HepG2 (cell line): Measurements from ENCODE around the gene SALL2. TPM values are rescaled to one million over a fixed set of nuclear protein-coding genes. Genes with fewer than 3 reads are reported as not detected.

ENCODE experiments used
- AHDC1 ChIP-seq: sonication (generic); formaldehyde crosslinking; IDR thresholded peaks from 2 replicates; pipeline ENCODE4 v1.5.1; 2020; ENCODE audit warnings: mild to moderate bottlenecking, missing genetic modification reagents, borderline replicate concordance
- ATF6 ChIP-seq: sonication (generic); formaldehyde crosslinking; conservative IDR thresholded peaks from 2 replicates; pipeline ENCODE4 v1.4.0; 2020; ENCODE audit warnings: missing genetic modification reagents
- DDIT3 ChIP-seq: sonication (generic); formaldehyde crosslinking; IDR thresholded peaks from 2 replicates; pipeline ENCODE4 v1.4.0; 2020; ENCODE audit warnings: mild to moderate bottlenecking, missing genetic modification reagents
- FOXP1 ChIP-seq, 2 experiments: fragments of 450-650 bp in 1 of 2; IDR thresholded peaks; 2 replicates each; pipeline ENCODE4 v1.6.1; 2017 to 2018; ENCODE audit warnings: antibody characterized with exemption in 1 of 2
- HDAC6 ChIP-seq: fragments of 200-600 bp; sonication (generic); IDR thresholded peaks from 2 replicates; pipeline ENCODE4 v1.7.0; 2017; ENCODE audit warnings: mild to moderate bottlenecking, antibody characterized with exemption, low read length, low read depth
- HNRNPUL1 ChIP-seq: fragments of 200-400 bp; formaldehyde crosslinking; IDR thresholded peaks from 2 replicates; pipeline ENCODE4 v1.6.1; 2017; ENCODE audit warnings: low read depth, mild to moderate bottlenecking, low read length, moderate library complexity
- IRF1 ChIP-seq: sonication (generic); formaldehyde crosslinking; IDR thresholded peaks from 2 replicates; pipeline ENCODE4 v1.4.0; 2020; ENCODE audit warnings: low read depth, mild to moderate bottlenecking, missing genetic modification reagents
- KDM5A ChIP-seq: fragments of 200-600 bp; sonication (generic); IDR thresholded peaks from 2 replicates; pipeline ENCODE4 v1.7.0; 2018; ENCODE audit warnings: antibody characterized with exemption, mild to moderate bottlenecking, low read length, borderline replicate concordance
- MBD4 ChIP-seq: IDR thresholded peaks from 2 replicates; pipeline ENCODE4 v1.6.1; 2012; ENCODE audit warnings: low read length, inconsistent platforms, borderline replicate concordance
- MXD1 ChIP-seq: sonication (generic); formaldehyde crosslinking; IDR thresholded peaks from 2 replicates; pipeline ENCODE4 v1.4.0; 2020; ENCODE audit warnings: mild to moderate bottlenecking, missing genetic modification reagents
- PAX8 ChIP-seq: sonication (generic); formaldehyde crosslinking; IDR thresholded peaks from 2 replicates; pipeline ENCODE4 v1.8.0; 2022; ENCODE audit warnings: mild to moderate bottlenecking, missing genetic modification reagents, borderline replicate concordance
- SNAPC2 ChIP-seq: sonication (generic); formaldehyde crosslinking; IDR thresholded peaks from 2 replicates; pipeline ENCODE4 v1.8.1; 2022; ENCODE audit warnings: mild to moderate bottlenecking, missing genetic modification reagents
- SSRP1 ChIP-seq: IDR thresholded peaks from 2 replicates; pipeline ENCODE4 v1.6.1; 2016; ENCODE audit warnings: control low read depth
- ZNF274 ChIP-seq: sonication (generic); formaldehyde crosslinking; IDR thresholded peaks from 2 replicates; pipeline ENCODE4 v1.5.1; 2020; ENCODE audit warnings: mild to moderate bottlenecking, missing genetic modification reagents
- ZNF644 ChIP-seq: IDR thresholded peaks from 2 replicates; pipeline ENCODE4 v1.6.1; 2016; ENCODE audit warnings: low read depth
- ZNF749 ChIP-seq: sonication (generic); formaldehyde crosslinking; IDR thresholded peaks from 2 replicates; pipeline ENCODE4 v1.8.0; 2022; ENCODE audit warnings: mild to moderate bottlenecking, missing genetic modification reagents, moderate library complexity, borderline replicate concordance
- ZNF776 ChIP-seq: sonication (generic); formaldehyde crosslinking; IDR thresholded peaks from 2 replicates; pipeline ENCODE4 v1.4.0; 2020; ENCODE audit warnings: mild to moderate bottlenecking, missing genetic modification reagents
- ZNF816 ChIP-seq: sonication (generic); formaldehyde crosslinking; IDR thresholded peaks from 2 replicates; pipeline ENCODE4 v1.8.0; 2022; ENCODE audit warnings: missing genetic modification reagents, mild to moderate bottlenecking, borderline replicate concordance
- polyA plus RNA-seq, 8 experiments: library from polyadenylated mRNA; depleted of rRNA in 3 of 8; stranded (reverse) in 7 of 8; unstranded in 1 of 8; fragments of >200 nt; fragmentation: Illumina TruSeq in 4 of 8; extraction: Trizol in 4 of 8; gene quantifications; 2 replicates each; pipeline versions ENCODE4 v1.2.1 to v1.2.3, GENCODE V29; 2011 to 2016; ENCODE audit warnings: low read depth in 4 of 8, missing spikeins in 1 of 8, mixed read lengths in 1 of 8; ENCODE audit not compliant: insufficient read depth in 1 of 8
- total RNA-seq, 5 experiments: library from RNA; depleted of rRNA; stranded (reverse); fragments of >200 nt; fragmentation: Illumina TruSeq; extraction: Trizol; gene quantifications; 2 replicates each; pipeline ENCODE4 v1.2.3, GENCODE V29; 2016; ENCODE audit warnings: low read depth in 1 of 5

SALL2 gene
- total and polyA plus RNA-seq, 2 of the 13 experiments (the other 11 are each of a cell fraction or from before 2014, with no cell fraction given): 4.9 to 5.8 TPM

GRCh38 chr14:21510735-21511657 lies 15.2 kb downstream of the SALL2 start, which contains the start of gene METTL3 (continued):
- TF ChIP-seq DDIT3 (CRISPR knock-in tag) (no peak), ZNF274 (CRISPR knock-in tag) (peak; percentile 98), FOXP1 (IDR thresholded peaks at IDR 0.05) (no peak), FOXP1 (CRISPR knock-in tag; IDR thresholded peaks at IDR 0.05) (0 out of 2 replicates have a peak, but pooled peaks have one; percentile 31), KDM5A (peak; percentile 78), SSRP1 (CRISPR knock-in tag) (no peak), ATF6 (no peak; the same call in 1 of the 2 replicates), ZNF776 (CRISPR knock-in tag) (peak; percentile 78; the same call in 1 of the 2 replicates), IRF1 (CRISPR knock-in tag) (no peak), AHDC1 (CRISPR knock-in tag) (peak; percentile 45; the same call in 1 of the 2 replicates), PAX8 (CRISPR knock-in tag) (0 out of 2 replicates have a peak, but pooled peaks have one; percentile 1), SNAPC2 (peak; percentile 92; the same call in 1 of the 2 replicates), ZNF816 (CRISPR knock-in tag) (peak; percentile 94; the same call in 1 of the 2 replicates), ZNF749 (peak; percentile 92; the same call in 1 of the 2 replicates), MXD1 (peak; percentile 100), MBD4 (no peak), ZNF644 (CRISPR knock-in tag) (no peak), HNRNPUL1 (no peak), HDAC6 (no peak)
